ENCODE measurements around the gene SLC16A3.

Gene SLC16A3

GRCh38 chr17:82287013-82287867 is 58.4 kb downstream of the SLC16A3 start:
- DNase-seq (ENCODE audit: low read depth): no peak

GRCh38 chr17:82287868-82288801 is 59.3 kb downstream of the SLC16A3 start:
- DNase-seq (ENCODE audit: low read depth): no peak

Measured in activated T-cell treated with anti-CD3 and anti-CD28 coated beads for 1 hour (primary cell).